CD4-positive, alpha-beta T cell (primary cell): ENCODE data around the gene MAP3K8. TPM values are rescaled to one million over a fixed set of nuclear protein-coding genes. Genes with fewer than 3 reads are reported as not detected.

Source experiments
- ATAC-seq: fragments of 200-7000 bp; cut with Tn5 transposase; one replicate; pipeline ENCODE4 v1.10.0; 2022; ENCODE audit warnings: mild to moderate bottlenecking; ENCODE audit not compliant: poor library complexity
- CTCF ChIA-PET: fragments of 350-600 bp; sonication (Branson Sonifier 250); formaldehyde crosslinking; loops from one replicate; lab custom pipeline; 2021; ENCODE audit warnings: antibody characterized with exemption, inconsistent platforms; lab: Charles Lee
- POLR2A ChIA-PET: fragments of 350-600 bp; sonication (Branson Sonifier 250); formaldehyde crosslinking; loops from one replicate; lab custom pipeline; 2021; ENCODE audit warnings: antibody characterized with exemption, inconsistent platforms; lab: Charles Lee
- DNase-seq, 14 experiments: peaks; one replicate each; pipeline ENCODE4 v3.0.0-alpha.2; 2013 to 2020; ENCODE audit warnings: mixed read lengths in 2 of 14
- H3K27ac ChIP-seq, 2 donors: one replicate each; pipeline versions ENCODE4 v1.5.1 to v1.7.0; 2013; ENCODE audit warnings: low read length in 2 of 2, low read depth in 1 of 2, mild to moderate bottlenecking in 1 of 2
- H3K27me3 ChIP-seq, 2 experiments: 1 replicate in 1 of 2; 2 replicates in 1 of 2; pipeline versions ENCODE4 v1.6.1 to v1.7.0; 2013; ENCODE audit warnings: low read length in 2 of 2, control low read depth in 1 of 2, mild to moderate bottlenecking in 1 of 2, moderate library complexity in 1 of 2; ENCODE audit not compliant: insufficient read depth in 2 of 2, control insufficient read depth in 1 of 2
- H3K36me3 ChIP-seq: one replicate; pipeline ENCODE4 v1.6.1; 2013; ENCODE audit warnings: low read length, control low read depth; ENCODE audit not compliant: insufficient read depth
- H3K4me1 ChIP-seq: one replicate; pipeline ENCODE4 v1.6.1; 2013; ENCODE audit warnings: low read length, control low read depth; ENCODE audit not compliant: insufficient read depth
- H3K4me3 ChIP-seq: one replicate; pipeline ENCODE4 v1.5.1; 2013; ENCODE audit warnings: mild to moderate bottlenecking, low read length, moderate library complexity
- H3K9me3 ChIP-seq, 2 experiments: 1 replicate in 1 of 2; 2 replicates in 1 of 2; pipeline versions ENCODE4 v1.6.1 to v1.7.0; 2013; ENCODE audit warnings: low read length in 2 of 2, mild to moderate bottlenecking in 2 of 2, control low read depth in 1 of 2, moderate library complexity in 1 of 2; ENCODE audit not compliant: control insufficient read depth in 1 of 2, insufficient read depth in 1 of 2
- H3K27ac Mint-ChIP-seq: one replicate; pipeline ENCODE4 v1.8.0; 2020; ENCODE audit warnings: mixed read lengths
- H3K27me3 Mint-ChIP-seq: one replicate; pipeline ENCODE4 v1.8.0; 2021; ENCODE audit warnings: mixed read lengths
- H3K36me3 Mint-ChIP-seq: one replicate; pipeline ENCODE4 v1.8.0; 2021; ENCODE audit warnings: low read depth, mixed read lengths
- H3K4me1 Mint-ChIP-seq: one replicate; pipeline ENCODE4 v1.8.0; 2021; ENCODE audit warnings: low read depth, mixed read lengths
- H3K4me3 Mint-ChIP-seq: one replicate; pipeline ENCODE4 v1.8.0; 2020; ENCODE audit warnings: mild to moderate bottlenecking, mixed read lengths
- H3K9me3 Mint-ChIP-seq: one replicate; pipeline ENCODE4 v1.8.0; 2020; ENCODE audit warnings: mixed read lengths
- CTCF ChIP-seq: fragments of 200-600 bp; IDR thresholded peaks from one replicate; pipeline ENCODE4 v1.8.0; 2022; ENCODE audit warnings: antibody characterized with exemption, mild to moderate bottlenecking
- intact Hi-C, 2 experiments: fragments of 100-400 bp; cut with DNase I in 1 of 2; cut with micrococcal nuclease in 1 of 2; formaldehyde crosslinking; loops; one replicate each; pipeline versions ENCODE4 v1.15.1 to v1.9.0; 2023 to 2025; cut with DNase I, micrococcal nuclease
- total RNA-seq, 174 experiments: library from RNA in 2 of 174; stranded (reverse) in 2 of 174; gene quantifications; one replicate each; pipeline ENCODE4 v1.2.3 and lab custom pipeline; 2021 to 2026

The MAP3K8 gene
- total RNA-seq, 2 experiments from 2014 or later = 27.3 to 28.9 TPM

- Mint-ChIP-seq H3K4me1 (peaks cover 6% of the 10 kb centered on the region), H3K27ac (no peak overlapping the region), H3K27me3 (no peaks in the 10 kb centered on the region), H3K36me3 (no peaks in the 10 kb centered on the region), H3K9me3 (peaks cover 5% of the 10 kb centered on the region), H3K4me3 (no peak overlapping the region)
- Histone ChIP-seq H3K27me3 (no peaks in the 10 kb centered on the region), H3K27ac (no peak overlapping the region), H3K36me3 (no peaks in the 10 kb centered on the region), H3K4me3 (no peak overlapping the region), H3K4me1 (peaks cover 7% of the 10 kb centered on the region), H3K9me3 (peaks cover 0 to 5% of the 10 kb centered on the region in 2 experiments)
- intact Hi-C loops = no loop called here
- ATAC-seq (no peak), DNase-seq (no peak)
- ChIA-PET POLR2A (no interaction called here), CTCF (no interaction called here)
- TF ChIP-seq CTCF = no peak
Measured at GRCh38 chr10:30403494-30403893, 30.5 kb upstream of the MAP3K8 start.

- Histone ChIP-seq H3K4me3 (no peak overlapping the region), H3K27me3 (no peaks in the 10 kb centered on the region), H3K27ac (no peak overlapping the region), H3K9me3 (peaks cover 0 to 5% of the 10 kb centered on the region in 2 experiments), H3K4me1 (no peaks in the 10 kb centered on the region), H3K36me3 (no peaks in the 10 kb centered on the region)
- ATAC-seq = no peak
- ChIA-PET CTCF (interaction anchor here (0.9 kb wide), 1 partner anchor 121 kb away, joined by 5 read pairs; no protein-coding TSS in a partner anchor), POLR2A (no interaction called here)
- TF ChIP-seq CTCF = no peak
- DNase-seq = no peak
- intact Hi-C loops = no loop called here
- no peaks in the 10 kb centered on the region for H3K36me3 Mint-ChIP-seq
- no peak overlapping the region for H3K27ac Mint-ChIP-seq
- no peaks in the 10 kb centered on the region for H3K27me3 Mint-ChIP-seq
- no peaks in the 10 kb centered on the region for H3K4me1 Mint-ChIP-seq
- no peak overlapping the region for H3K4me3 Mint-ChIP-seq
- peaks cover 5% of the 10 kb centered on the region for H3K9me3 Mint-ChIP-seq
Measured at GRCh38 chr10:30404540-30404939, 29.4 kb upstream of the MAP3K8 start.

- no peak overlapping the region for H3K27ac Mint-ChIP-seq
- intact Hi-C loops = loop anchor here in 1 of 2 experiments (5.0 kb wide), 1 partner anchor 181 kb away; no protein-coding TSS in a partner anchor
- ATAC-seq = no peak
Measured at GRCh38 chr10:30411263-30411662, 22.7 kb upstream of the MAP3K8 start.

More at GRCh38 chr10:30411263-30411662, 22.7 kb upstream of the MAP3K8 start:
- no peak for DNase-seq
- no peaks in the 10 kb centered on the region for H3K4me1 ChIP-seq
- H3K27me3 ChIP-seq = no peaks in the 10 kb centered on the region
- H3K27ac ChIP-seq = no peak overlapping the region
- H3K36me3 Mint-ChIP-seq = no peaks in the 10 kb centered on the region
- H3K9me3 ChIP-seq = no peaks in the 10 kb centered on the region
- H3K9me3 Mint-ChIP-seq = no peaks in the 10 kb centered on the region
- TF ChIP-seq CTCF = no peak
- peaks cover 4% of the 10 kb centered on the region for H3K4me1 Mint-ChIP-seq
- ChIA-PET POLR2A (interaction anchor here (0.9 kb wide), 1 partner anchor 22 kb away, joined by 4 read pairs; the partner anchor contains the start of gene MAP3K8), CTCF (interaction anchor here (1.2 kb wide), 1 partner anchor 125 kb away, joined by 4 read pairs; no protein-coding TSS in a partner anchor)
- H3K4me3 ChIP-seq = no peak overlapping the region
- H3K4me3 Mint-ChIP-seq = no peak overlapping the region
- H3K36me3 ChIP-seq = no peaks in the 10 kb centered on the region
- H3K27me3 Mint-ChIP-seq = no peaks in the 10 kb centered on the region
